GM11168 (cell line): ENCODE measurements around the gene BCAR1.

Source experiments
- in situ Hi-C: fragments of 300-500 bp; cut with MboI; formaldehyde crosslinking; loops from one replicate; pipeline ENCODE4 v1.12.0; 2022; ENCODE audit warnings: low sequenced_read_pairs; ENCODE audit not compliant: unreplicated experiment

BCAR1 gene

DNA sequence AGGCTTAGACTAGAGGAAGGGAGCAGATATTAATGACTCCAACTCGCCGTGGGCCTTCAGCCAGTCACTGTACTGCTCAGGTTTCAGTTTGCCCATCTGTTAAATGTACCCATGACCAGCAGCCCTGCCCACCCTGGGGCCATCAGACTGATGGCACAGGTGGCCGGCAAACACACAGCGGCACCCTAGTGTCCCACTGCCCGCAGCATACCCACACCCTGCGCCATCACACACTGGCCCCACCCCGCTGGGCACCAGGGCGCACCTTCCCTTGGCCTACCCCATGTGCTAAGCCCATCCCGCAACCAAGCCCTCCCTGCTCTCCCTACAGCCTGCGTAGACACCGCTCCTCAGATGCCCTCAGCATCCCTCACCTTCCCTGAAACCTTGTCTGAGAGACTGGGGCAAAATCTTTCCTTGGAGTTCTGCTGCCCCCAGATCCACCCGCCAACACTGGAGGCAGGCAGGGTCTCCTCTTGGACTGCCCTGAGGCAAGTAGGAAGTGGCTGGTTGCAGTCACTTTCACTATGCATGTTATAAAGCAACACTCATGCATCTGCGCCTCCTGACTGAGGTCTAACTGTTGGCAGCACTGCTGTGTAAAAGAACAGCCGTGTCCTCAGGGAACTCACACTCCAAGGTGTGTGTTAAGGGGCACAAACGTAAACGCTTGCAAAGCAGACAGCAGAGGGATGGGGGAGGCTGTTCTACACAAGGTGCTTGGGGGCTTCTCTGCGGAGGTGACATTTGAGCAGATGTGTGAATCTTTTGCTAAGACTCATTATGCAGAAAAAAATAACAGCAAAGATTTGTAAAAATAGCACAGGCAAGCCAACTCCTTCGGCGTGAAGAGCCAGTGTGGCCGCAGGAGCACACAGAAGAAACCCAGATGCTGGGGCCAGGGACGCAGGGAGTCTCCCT, 6.7 kb upstream of the BCAR1 start:
- in situ Hi-C loops, result no loop called here

DNA sequence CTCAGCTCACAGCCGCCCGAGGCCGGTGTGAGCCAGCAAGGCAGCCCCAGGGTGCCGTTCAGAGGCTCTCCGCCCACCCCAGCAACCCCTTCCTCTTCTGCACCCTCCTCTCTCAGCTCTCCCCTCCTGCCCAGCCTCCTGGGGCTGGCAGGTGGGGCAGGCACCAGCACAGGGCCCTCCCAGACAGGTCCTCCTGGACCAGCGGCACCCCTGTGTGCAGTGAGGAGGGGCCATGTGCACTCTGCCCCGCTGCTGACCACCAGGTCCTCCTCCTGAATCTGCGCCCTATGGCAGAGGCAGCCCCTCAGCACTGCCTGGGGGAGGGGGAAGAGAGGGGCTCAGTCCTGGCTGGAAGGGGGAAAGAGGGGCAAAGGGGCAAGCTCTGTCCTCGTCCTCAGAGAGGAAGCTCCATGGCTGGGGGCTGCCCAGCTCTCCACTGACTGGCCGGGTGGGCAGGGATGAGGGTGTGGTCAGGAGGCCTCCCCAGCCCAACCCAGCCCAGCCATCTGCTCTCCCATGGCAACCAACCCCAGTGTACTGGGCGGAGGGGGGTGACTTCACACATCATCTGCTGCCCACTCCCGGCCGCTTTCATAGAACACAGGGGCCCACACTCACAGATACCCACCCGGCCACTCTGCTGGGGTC, 5.4 kb upstream of the BCAR1 start:
- in situ Hi-C loops, result no loop called here

DNA sequence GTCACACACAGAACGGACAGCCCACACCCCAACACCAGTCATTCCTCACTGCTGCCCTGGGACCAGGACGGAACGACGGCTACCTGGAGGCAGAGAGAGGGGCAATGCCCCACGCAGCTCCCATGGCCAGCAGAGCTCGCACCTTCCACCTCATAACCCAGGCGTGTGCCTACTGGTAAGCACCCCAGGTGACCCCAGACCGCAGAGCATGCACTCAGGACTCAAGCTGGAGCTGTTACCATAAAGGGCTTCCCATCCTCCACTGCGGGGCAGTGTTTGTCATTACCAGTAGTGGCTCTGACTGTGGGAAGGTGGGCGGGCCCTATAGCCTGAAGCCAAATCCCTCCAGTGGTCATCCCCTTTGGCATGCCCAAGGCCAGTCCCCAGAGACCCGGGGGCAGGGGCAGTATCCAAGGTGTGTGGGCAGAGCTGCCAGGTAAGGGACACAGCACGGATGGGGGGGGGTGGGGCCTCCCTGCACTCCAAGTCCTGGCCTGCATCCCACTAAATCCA, 4.7 kb upstream of the BCAR1 start:
- in situ Hi-C loops, result no loop called here

DNA sequence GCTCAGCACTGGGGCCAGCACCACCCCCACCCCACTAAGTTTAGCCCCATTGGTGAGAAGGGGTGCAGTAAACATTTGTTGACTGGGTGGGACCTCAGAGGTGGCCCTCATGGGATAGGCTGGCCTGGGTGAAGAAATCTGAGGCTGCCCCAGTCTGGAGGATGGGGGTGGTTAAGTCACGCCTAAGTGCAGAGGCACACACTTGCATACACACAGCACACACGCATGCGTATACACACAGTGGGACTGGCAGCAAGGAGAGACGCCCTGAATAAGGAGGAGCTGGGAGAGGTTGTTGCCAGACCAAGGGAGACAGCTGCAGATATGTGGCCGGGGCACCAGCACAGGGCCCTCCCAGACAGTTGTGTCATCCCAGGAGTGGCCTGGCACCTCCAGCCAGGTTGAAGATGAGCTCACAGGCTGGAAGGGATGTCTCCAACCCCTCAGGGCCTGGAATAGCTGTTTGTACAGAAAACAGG, 3.0 kb upstream of the BCAR1 start:
- in situ Hi-C loops, result no loop called here

DNA sequence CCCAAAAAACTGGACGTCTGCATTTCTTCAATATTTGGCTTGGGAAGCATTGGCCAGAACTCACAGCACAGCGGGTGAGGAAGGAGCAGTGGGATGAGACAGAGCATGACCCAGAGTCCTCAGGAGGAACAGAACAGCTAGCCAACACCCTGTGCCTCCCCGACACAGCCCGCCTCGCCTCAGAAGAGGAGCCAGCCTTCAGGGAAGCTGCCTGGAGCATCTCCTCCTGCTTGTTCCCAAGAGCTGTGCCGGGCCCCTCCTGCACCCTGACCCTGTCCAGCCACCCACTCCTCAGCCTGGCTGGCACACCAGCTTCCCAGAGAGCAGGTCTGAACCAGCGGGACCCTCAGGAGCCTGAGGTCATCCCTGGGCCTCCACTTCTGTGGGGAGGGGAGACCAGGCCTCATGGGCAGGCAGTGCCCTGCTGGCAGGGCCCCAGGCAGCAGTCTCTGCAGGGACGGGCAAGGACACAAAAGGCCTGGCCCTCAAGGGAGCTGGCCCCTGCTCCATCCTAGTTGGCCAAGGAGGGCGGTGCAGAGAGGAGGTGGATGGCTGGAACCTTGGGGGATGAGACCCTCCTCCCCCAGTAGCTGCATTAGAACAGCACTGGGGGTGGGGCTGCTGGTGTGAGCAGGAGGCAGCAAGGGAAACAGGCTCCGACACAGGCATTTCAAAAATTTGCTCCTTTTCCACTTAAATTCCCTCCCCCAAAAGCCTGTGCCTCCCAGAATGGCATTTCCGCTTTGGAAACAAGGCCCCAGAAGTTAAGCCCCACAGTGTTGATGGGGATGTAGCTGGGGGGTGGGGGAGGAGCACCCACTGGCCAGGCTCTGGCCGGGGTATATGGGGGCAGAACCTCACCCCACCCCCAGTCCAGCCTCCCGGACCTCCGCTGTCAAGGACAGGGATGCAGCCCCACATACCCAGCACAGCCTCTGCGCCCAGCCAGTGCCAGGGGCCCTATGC, 1.8 kb upstream of the BCAR1 start:
- in situ Hi-C loops, result no loop called here

DNA sequence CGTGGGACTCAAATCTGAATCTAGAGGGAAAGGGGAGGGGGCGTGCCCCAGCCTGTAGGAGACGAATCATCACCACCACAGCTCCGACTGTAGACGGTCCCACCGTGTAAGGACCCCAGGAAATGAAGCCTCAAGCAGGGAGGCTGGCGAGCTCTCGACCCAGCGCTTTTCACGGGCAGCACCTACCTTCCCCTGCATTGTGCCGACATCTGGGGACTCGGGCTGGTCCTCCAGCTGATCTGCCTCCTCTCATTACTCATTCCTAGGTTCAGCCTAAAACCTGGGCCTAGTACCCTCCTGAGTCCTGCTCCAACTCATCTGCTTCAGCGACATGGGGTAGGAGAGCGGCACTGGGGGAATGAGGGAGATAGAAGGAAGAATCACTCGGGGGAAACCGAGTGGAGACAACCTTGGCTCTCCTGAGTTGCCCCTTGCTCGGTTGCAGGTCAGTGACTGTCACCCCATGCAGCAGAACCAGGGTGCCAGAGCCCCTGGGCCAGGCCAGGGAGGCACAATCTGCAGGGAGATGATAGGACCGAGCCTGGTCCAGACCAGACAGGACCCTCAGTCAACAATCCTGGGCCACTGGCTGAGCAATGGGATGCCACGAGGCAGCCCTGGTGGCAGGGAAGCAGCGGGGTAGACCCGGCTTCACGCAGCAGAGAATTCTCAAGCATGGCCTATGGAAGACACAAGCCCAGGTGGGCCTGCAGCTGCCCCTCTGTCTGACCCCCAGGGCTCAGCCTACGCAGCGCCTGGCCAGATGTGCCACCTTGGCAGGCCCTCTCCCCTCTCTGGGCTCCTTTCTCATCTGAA, 833 bp upstream of the BCAR1 start:
- in situ Hi-C loops, result no loop called here

DNA sequence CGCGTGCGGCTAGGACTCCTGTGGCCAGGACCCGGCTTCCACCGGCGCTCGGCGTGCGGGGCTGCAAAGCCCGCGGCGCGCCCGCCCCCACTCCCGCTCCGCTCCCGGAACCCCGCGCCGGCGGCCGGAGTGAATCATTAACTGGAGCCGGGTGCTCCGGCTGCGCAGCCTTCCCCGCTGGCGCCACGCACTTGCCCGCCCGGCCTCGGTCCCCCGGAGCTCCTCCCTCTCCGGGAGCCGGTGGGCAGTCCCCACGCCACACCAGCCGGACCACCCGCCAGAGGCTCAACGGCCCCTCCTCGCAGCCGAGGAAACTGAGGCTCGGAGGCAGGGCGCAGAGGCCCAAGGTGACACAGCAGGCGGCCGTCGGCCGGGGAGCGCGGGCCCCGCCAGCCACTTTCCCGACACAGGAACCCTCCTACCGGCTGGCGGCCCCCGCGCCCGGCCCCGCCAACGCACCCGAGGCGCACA, 580 bp downstream of the BCAR1 start:
- in situ Hi-C loops, result no loop called here

DNA sequence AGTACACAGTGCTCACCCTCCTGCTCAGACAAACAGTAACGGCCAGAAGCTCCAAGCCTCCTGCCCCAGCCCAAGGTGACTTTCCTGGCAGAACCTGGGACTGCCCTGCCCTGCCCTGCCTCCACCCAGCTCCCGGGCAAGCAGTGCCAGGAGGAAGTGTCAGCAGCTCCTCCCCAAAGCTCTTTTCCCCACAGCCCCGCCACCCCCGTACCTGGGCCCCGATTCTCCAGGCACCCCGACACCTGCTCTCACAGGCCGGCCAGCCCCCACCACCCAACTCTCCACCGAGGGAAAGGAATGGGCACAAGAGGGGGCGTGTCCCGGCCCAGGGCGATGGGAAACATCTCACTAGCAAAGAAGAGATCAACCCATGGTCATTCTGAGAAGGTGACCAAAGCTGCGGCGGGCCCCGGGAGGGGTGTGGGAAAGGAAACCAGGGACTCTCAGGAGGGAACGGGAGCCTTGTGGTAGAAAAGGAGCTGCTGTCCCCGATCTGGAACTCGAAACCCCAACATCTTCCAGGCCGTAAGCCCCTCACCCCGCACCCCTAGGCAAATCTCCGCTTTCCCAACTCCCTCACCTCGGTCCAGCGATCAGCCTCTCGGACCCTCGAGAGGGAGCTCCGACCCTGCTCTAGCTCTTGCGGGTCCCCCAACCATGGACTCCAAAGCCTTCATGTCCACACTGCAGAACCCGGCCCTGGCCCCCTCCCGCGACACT, 1.2 kb downstream of the BCAR1 start:
- in situ Hi-C loops, result no loop called here

DNA sequence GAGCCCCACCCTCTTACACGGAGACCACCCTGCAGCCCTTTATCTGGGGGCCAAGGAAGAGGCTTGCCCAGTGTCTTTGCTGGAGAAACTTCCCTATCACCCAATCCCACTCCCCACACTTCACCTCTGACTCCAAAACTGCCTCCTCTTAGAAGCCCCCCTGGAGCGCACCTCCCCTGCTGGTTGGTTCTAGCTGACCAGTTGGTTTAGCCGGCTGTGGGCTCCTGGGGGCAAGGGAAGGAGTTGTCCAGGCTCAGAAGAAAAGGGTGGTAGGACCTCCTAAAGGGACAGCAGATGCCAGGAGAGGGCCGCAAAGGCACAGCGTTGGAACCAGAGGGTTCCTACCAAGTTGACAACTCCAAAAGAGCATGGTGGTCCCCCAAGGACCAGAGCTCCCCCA, 2.0 kb downstream of the BCAR1 start:
- in situ Hi-C loops, result no loop called here

DNA sequence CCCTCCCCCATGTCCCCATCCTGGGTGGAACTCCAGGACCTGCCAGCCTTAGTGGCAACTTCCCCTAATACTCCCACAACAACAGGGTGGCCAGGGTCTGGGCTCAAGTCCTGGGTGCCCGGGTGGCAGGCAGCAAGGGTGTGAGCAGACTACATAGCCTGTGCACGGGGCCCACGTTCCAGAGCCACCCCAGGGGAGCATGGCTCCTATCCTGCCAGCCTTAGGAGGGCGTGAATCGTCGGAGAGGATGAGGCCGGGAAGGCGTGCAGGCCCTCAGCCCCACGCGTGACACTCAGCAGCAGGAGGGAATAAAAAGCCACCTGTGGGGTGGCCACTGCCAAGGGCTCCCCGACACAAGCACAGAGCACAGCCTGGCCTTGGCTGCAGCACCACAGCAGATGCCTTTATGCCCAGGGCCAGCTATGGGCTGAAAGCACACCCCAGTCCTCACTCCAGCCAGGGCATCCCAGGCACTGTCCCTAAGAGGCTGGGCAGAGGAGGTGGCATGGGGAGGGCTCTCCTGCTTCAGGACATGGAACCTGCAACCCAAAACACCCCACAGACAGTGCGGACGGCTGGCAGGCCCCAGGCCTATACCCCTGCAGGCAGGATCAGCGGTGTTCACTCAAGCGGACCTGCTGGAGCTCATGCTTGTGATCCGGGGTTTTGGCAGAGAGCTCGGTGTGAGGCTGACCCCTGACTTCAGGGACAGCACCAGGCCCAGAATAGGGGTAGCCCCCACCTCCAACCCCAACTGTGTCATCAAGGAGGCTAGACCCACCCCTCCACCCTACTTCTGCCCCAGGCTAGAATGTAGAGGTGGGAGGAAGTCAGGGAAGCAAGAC, 2.7 kb downstream of the BCAR1 start:
- in situ Hi-C loops, result no loop called here

DNA sequence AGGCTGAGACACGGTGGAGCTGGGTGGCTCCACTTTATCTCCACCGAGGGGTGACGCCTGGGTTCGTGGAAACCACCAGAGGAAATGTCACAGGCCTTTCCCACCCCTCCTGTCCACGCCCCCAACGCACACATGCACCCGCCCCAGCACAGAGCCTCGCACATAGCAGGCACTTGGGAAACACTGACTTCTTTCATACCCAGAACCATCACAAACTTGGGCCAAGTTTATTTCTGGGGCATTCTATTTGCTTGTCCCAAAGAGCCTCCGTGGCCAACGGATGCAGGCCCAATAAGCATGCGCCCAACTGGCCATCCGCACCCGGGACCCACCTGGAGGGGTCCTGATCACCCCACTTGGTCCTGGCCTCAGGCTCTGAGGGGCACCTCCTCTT, 3.3 kb downstream of the BCAR1 start:
- in situ Hi-C loops, result no loop called here

DNA sequence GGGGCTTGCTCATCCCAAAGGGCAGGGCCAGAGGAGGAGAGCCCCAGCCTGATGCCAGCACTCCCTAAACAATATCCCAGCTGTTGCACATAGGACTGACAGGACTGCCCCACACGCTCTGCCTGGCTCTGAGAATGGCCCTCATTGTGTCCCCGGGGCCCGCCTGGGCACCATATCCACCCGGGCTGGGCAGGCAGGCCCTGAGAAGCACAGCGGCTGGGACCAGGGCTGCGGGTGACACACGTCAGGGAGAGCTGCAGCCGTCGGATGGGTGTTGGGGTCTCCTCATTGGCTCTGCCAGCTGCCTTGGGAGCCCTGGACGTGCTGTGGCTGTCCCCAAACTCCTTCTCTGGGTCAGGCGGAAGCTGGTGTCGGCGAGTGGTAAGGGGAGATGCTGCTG, 4.2 kb downstream of the BCAR1 start:
- in situ Hi-C loops, result no loop called here

DNA sequence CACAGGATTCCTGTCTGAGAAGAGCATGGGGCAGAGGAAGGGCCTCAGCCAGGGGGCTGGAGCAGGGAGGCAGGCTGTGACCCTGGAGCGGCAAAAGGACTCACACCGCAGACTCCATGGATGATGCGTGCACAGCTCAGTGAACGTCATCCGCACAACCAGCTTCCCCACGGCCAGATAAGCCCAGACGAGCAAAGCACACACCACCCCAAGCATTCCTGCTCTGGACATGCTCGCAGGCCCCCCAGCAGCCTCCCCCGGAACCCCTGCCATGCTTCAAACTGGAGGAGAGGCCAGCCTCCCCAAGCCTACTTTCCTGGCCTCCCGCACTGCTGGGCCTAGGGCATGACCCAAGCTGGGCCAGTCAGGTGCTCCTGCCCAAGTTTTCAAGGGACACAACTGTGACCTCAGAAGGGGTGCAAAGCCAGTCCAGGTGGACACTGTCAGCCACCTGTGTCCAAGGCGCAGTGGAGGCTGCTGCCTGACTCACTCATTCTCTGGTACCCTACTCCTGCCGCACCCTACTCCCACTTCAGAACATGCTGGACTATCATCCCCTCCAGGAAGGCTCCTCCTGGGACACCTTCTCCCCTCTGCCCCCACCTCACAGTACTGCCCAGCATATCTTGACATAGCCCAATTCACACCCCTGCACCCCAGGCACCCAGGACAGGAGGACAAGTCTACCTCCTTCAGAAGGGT, 4.8 kb downstream of the BCAR1 start:
- in situ Hi-C loops, result no loop called here

DNA sequence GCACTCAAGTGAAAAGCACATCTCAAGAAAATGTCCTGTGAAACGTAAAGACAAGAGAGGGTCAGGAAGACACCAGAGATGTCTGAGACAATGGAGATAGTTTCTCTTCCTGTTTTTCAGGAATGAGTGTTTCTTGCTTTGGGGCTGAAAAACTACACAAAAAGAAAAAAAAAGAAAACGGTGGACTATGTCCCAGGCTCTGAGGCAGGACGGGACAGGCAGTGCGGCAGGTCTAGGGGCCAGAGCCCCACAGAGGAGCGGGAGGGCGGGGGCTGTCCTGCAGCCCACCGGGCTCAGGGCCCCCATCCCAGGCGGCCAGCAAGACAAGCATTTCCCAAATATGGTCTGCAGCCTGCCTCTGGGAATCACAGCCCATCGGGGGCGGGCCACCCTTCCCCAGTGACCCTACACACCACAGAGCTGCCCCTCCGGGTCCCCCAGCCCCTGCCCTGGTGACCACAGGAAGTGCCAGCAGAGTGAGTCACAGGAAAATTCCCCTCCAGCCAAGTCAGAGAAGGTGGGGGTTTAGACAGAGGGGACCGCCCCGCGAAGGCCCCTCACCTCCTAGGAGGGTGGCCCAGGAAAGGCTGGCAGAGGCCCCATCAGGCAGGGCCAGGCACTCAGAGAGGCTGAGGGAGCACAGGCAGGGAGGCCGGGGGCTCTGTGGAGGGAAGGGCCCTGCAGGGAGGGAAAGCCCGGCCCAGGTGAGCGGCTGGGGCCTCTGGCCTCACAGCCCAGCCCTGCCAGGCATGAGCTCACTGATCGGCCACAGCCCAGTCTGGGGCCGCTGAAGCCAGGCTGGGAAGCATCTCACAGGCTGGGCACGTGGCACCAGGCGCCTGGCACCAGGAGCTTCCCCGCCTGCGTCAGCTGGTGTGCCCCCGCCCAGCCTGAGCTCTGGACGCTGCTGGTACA, 6.3 kb downstream of the BCAR1 start:
- in situ Hi-C loops, result no loop called here

DNA sequence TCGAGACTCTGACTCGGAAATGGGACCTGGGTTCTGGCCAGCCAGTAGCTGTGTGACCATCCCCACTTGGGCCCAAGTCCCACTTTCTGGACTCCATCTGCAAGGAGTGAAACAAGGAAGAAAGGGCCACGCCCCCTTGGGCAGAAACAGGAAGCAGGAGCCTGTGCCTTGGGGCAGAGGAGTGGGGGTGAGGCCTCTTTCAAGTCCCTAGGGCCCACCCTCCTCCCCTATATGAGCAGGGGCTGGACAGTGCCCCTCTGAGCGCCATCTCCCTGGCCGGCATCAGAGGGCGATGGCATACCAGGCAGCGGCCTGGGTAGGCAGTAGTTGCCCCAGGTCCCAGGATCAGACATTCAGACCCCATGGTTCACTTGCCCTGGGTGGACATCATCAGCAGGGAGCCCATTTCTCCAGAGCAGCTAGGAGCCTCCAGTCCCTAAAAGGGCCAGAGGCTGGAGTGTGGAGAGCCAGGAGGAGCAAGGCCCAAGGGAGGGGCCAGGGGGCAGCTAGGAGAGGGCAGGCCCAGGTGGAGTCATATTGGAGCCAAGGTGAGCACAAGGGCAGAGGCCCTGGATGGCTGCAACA, 7.1 kb downstream of the BCAR1 start:
- in situ Hi-C loops, result no loop called here

DNA sequence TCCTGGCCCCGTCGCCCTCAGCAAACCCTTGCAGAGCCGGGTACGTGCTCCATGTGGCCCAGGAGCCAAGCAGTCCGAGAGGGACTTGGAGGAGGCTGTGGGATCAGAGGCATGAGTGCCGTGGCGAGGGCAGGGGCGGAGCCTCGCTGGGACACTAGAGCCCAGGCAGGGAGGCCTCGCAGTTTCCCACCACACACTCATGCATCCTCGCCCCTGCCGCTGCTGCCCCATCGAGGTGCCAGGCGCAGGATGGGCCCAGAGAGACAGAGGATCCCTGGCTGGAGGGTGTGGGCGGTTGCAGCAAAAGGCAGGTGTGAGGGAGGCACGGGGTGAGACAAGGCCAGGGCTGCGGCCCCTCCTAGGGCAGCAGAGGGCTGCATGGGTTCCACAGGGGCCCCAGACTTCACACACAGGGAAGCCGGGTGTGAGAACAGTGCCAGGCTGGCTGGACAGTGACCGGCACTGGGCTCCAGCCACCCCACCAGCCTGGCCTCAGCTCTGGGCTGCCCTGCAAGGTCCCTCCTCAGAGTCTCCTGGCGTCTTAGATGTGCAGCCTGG, 7.7 kb downstream of the BCAR1 start:
- in situ Hi-C loops, result no loop called here
